Right lobe of liver (tissue), 6 donors: Measurements from ENCODE around the gene PAX9. TPM values are rescaled to one million over a fixed set of nuclear protein-coding genes. Genes with fewer than 3 reads are reported as not detected.

Experiments used
- ATAC-seq, 4 donors: fragments of 200-7000 bp; cut with Tn5 transposase; one replicate each; pipeline ENCODE4 v1.9.1; 2020; ENCODE audit warnings: mild to moderate bottlenecking in 4 of 4, moderate library complexity in 4 of 4
- DNase-seq, 3 donors: peaks; one replicate each; pipeline ENCODE4 v3.0.0-alpha.2; 2020
- H3K27ac ChIP-seq, 3 donors: fragments of 200-600 bp; one replicate each; pipeline ENCODE4 v1.8.0; 2022
- H3K27me3 ChIP-seq, 2 donors: fragments of 200-600 bp; one replicate each; pipeline ENCODE4 v1.8.0; 2022
- H3K36me3 ChIP-seq, 4 donors: fragments of 200-600 bp; sonication (generic) in 1 of 4; one replicate each; pipeline versions ENCODE4 v1.5.1 to v1.8.0; 2017 to 2022; ENCODE audit warnings: control low read depth in 1 of 4
- H3K4me1 ChIP-seq, 4 donors: fragments of 200-600 bp; sonication (generic) in 1 of 4; one replicate each; pipeline versions ENCODE4 v1.5.1 to v1.8.0; 2017 to 2022; ENCODE audit warnings: control low read depth in 1 of 4
- H3K4me3 ChIP-seq, 3 donors: fragments of 200-600 bp; one replicate each; pipeline ENCODE4 v1.8.0; 2022
- H3K9me3 ChIP-seq, 4 donors: fragments of 200-600 bp; sonication (generic) in 1 of 4; one replicate each; pipeline versions ENCODE4 v1.5.1 to v1.8.0; 2017 to 2022; ENCODE audit warnings: control low read depth in 1 of 4
- POLR2A ChIP-seq: fragments of 450-650 bp; IDR thresholded peaks from one replicate; pipeline ENCODE4 v1.6.1; 2017; ENCODE audit warnings: antibody characterized with exemption, mild to moderate bottlenecking
- WGBS: methylation state at CpG from one replicate; pipeline ENCODE4 v1.1.6; 2018; ENCODE audit warnings: low coverage, low lambda C conversion rate; ENCODE audit not compliant: insufficient coverage; ENCODE audit errors: missing lambda C conversion rate; 5-methylcytosine and 5-hydroxymethylcytosine counted together
- intact Hi-C, 2 donors: fragments of 100-400 bp; cut with DNase I; formaldehyde crosslinking; loops; one replicate each; pipeline versions ENCODE4 v1.11.2 to v1.14.1; 2022
- total RNA-seq, 6 experiments: library from RNA; depleted of rRNA in 2 of 6; stranded (reverse); fragments of >200 nt in 2 of 6; fragmentation: NEBNext Ultra II Directional in 3 of 6; extraction: Animal tissue kit (Norgen Biotek cat#: 25700) in 3 of 6; gene quantifications; one replicate each; pipeline versions ENCODE4 v1.1.0 to v1.2.4, GENCODE V29; 2016 to 2023
- TF ChIP-seq, protein P1 (sequence below), 4 donors: fragments of 200-600 bp in 3 of 4; fragments of 450-650 bp in 1 of 4; IDR thresholded peaks; one replicate each; pipeline versions ENCODE4 v1.5.1 to v1.8.0; 2016 to 2022; ENCODE audit warnings: antibody characterized with exemption in 4 of 4, mild to moderate bottlenecking in 2 of 4
- donor health status: DM: no; HTN: yes; CAD: no.
- donor health status: DM: no; HTN: no; CAD: no.
- donor health status: DM: no; HTN: no; CAD: no.
- donor health status: DM: no; HTN: yes; CAD: no.
- donor health status: DM: no; HTN: yes; CAD: no.

PAX9 gene
- total RNA-seq, 6 experiments from 2014 or later: not detected

DNA sequence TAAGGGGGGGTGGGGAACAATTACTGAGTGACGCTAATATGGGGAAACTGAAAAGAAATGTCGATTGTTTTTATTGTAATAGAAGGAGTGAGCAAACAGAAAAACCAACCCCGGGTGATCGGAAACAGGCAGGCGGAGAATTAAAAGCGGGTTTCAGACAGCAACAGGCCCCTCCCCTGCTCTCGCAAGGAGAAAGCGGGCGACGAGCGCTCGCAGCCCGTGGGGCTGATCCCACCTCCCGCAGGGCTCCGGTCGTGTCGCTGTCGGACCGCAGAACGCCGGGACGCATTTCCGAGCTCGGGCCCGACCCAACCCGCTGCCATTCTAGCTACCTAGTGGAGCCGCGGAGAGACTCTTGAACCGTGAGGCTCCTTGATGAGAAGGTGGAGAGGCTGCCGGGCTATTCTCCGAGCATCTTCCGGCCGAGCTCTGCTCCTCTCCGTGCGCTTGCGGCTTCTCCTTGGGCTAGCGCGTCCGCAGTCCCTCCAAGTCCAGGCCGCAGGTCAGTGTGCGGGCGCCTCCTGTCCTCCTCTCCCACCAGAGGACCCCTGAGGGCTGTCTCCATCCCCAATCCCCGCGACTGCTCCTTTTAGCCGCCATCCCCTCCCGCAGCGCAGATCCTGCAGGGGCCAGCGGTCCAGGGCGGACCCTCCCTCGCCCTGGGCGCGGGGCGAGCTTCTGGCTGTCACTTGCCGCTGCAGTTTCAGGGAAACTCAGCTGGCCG, 4.1 kb upstream of the PAX9 start:
- peaks cover 0 to 15% (median 3%) of the 10 kb centered on the region in 4 donors for H3K4me1 ChIP-seq
- H3K27me3 ChIP-seq: peaks cover 26 to 72% of the 10 kb centered on the region in 2 donors
- 2% methylated on average over 21 of the region's 55 CpGs for WGBS
- DNase-seq: peak in 1 of 3 donors; percentile 26
- TF ChIP-seq, protein P1, sequence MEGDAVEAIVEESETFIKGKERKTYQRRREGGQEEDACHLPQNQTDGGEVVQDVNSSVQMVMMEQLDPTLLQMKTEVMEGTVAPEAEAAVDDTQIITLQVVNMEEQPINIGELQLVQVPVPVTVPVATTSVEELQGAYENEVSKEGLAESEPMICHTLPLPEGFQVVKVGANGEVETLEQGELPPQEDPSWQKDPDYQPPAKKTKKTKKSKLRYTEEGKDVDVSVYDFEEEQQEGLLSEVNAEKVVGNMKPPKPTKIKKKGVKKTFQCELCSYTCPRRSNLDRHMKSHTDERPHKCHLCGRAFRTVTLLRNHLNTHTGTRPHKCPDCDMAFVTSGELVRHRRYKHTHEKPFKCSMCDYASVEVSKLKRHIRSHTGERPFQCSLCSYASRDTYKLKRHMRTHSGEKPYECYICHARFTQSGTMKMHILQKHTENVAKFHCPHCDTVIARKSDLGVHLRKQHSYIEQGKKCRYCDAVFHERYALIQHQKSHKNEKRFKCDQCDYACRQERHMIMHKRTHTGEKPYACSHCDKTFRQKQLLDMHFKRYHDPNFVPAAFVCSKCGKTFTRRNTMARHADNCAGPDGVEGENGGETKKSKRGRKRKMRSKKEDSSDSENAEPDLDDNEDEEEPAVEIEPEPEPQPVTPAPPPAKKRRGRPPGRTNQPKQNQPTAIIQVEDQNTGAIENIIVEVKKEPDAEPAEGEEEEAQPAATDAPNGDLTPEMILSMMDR (IDR thresholded peaks at IDR 0.05): no peak
- no peak for TF ChIP-seq POLR2A
- no peak overlapping the region for H3K4me3 ChIP-seq
- intact Hi-C loops: no loop called here
- no peak overlapping the region for H3K27ac ChIP-seq
- no peaks in the 10 kb centered on the region for H3K9me3 ChIP-seq
- no peaks in the 10 kb centered on the region for H3K36me3 ChIP-seq
- ATAC-seq: peak in 2 of 4 donors; percentile 9 to 17

DNA sequence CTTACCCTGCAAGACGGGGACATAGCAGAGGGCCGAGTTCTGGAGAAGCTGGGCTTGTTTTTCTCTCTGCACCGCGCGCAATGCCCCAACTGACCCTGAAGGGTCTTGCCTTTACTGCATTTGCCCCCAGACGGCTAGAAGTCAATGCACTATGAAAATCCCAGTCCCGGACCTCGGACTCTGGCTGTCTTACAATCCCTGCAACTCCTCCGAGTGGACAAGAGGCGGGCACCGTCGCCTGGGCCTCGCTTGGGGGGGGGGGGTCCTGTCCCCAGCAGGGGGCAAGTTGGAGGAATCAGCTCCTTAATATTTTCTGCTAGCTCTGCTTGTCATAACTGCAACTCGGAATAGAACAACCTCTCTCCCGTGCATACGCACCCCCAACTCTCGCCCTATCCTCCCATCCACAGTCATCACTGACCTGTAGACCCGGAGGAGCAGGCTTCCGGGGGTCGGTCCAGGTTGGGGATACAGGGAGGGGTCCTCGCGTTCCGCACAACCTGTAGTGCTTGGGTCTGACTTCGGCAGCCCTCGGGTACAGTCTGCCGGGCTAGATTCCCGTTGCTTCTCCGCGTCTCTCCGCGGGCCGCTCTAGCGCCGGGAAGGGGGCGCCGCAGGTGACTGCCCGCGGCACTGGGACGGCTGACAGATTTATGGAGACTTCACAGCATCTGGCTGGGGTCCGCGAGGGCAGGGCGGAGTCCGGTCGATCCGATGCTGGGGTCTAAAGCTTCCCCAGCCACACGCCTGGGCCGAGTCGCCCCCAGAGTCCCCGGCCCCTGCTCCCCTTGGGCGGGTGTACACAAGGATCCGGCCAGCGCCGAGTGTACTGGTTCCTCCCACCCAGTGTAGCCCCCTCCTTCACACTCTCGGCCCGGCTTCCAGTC, 3.3 kb upstream of the PAX9 start:
- no peak for TF ChIP-seq POLR2A
- TF ChIP-seq, protein P1 (IDR thresholded peaks at IDR 0.05): no peak
- intact Hi-C loops: no loop called here
- Histone ChIP-seq H3K36me3 (no peaks in the 10 kb centered on the region), H3K9me3 (no peaks in the 10 kb centered on the region), H3K4me1 (peaks cover 0 to 21% (median 3%) of the 10 kb centered on the region in 4 donors), H3K27ac (no peak overlapping the region), H3K27me3 (peaks cover 22 to 76% of the 10 kb centered on the region in 2 donors), H3K4me3 (no peak overlapping the region)
- ATAC-seq: no peak
- DNase-seq: no peak
- WGBS: 5% methylated on average over 18 of the region's 55 CpGs

DNA sequence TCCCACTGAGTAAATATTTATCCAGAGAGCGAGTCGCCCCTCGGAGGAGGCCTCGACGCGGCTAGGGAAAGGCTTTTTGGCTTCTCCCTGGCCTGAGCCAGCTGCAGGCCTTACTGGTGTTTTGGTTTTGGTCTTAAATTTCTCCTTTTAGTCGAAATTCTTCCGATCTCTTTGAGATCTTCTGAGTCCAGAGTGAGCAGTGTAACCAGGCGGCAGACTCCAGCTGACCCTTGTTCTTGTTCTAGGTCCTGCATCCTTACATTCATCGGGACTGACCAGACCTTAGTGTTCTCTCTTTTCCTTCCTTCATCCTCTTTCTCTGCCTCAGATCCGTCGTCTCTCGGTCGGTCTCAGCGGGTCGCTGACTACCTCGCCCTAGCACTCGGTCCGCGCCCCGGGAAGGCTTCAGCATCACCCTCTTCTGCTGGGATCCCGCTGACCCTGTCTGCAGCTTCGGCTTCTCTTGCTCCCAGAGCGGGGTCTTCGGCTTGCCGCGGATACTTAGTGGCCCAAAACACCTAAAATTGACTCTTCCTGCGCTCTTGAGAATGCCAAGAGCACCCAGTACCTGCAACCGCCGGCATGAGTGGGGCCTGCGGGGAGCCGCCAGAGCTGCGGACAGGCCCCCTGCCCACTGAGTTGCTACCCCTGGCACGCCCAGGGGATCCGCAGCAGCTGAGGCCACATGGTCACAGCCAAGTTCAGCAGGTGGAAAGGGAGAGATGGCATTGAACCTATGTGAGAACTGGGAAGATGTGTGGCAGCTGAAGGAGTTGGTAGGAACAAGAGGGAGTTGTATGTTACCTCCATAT, 2.4 kb upstream of the PAX9 start:
- Histone ChIP-seq H3K4me1 (peaks cover 0 to 28% (median 6%) of the 10 kb centered on the region in 4 donors), H3K4me3 (no peak overlapping the region), H3K9me3 (no peaks in the 10 kb centered on the region), H3K36me3 (no peaks in the 10 kb centered on the region), H3K27ac (no peak overlapping the region), H3K27me3 (peaks cover 17 to 76% of the 10 kb centered on the region in 2 donors)
- ATAC-seq (no peak), DNase-seq (no peak)
- intact Hi-C loops: no loop called here
- 3% methylated on average over 26 of the region's 35 CpGs for WGBS
- no peak for TF ChIP-seq POLR2A
- TF ChIP-seq, protein P1 (IDR thresholded peaks at IDR 0.05): no peak
